Measurements from ENCODE around the gene OSM.

Gene OSM

GRCh38 chr22:30246814-30247376 lies 19.8 kb downstream of the OSM start:
- Histone ChIP-seq H3K36me3 (ENCODE audit: control insufficient read depth in 4 of 4, insufficient read depth in 4 of 4, low read length in 3 of 4) (no peaks in the 10 kb centered on the region), H3K4me1 (ENCODE audit: control extremely low read depth in 1 of 4, control insufficient read depth in 4 of 4, insufficient read depth in 4 of 4, low read length in 3 of 4) (peaks cover 1 to 40% (median 34%) of the 10 kb centered on the region in 4 experiments), H3K27ac (ENCODE audit: insufficient read depth in 1 of 2, low read depth in 1 of 2, low read length in 2 of 2, poor library complexity in 1 of 2, severe bottlenecking in 2 of 2) (no peak overlapping the region), H3K9me3 (ENCODE audit: control extremely low read depth in 1 of 5, control insufficient read depth in 4 of 5, insufficient read depth in 2 of 5, low read depth in 1 of 5, low read length in 4 of 5) (no peaks in the 10 kb centered on the region), H3K4me3 (ENCODE audit: control insufficient read depth in 1 of 7, extremely low read depth in 1 of 7, insufficient read depth in 4 of 7, low read depth in 2 of 7, low read length in 6 of 7) (peak overlapping the region in 5 of 7 experiments; percentile 2 to 71 (median 59)), H3K27me3 (replicated peaks in 2 of 5; ENCODE audit: control insufficient read depth in 4 of 5, insufficient read depth in 5 of 5, low read length in 4 of 5) (peaks cover 0 to 33% (median 4%) of the 10 kb centered on the region in 5 experiments)
- POLR2A ChIA-PET: interaction anchor here (0.6 kb wide), 2 partner anchors 16 to 22 kb away, joined by 3 read pairs; no protein-coding TSS in a partner anchor
- WGBS (ENCODE audit: insufficient coverage): 13% methylated on average over 15 of the region's 15 CpGs
- CTCF ChIA-PET: no interaction called here
- DNase-seq: no peak

GRCh38 chr22:30245985-30246813 lies 20.5 kb downstream of the OSM start, which contains the start of gene LIF:
Gene LIF (minus strand): TSS chr22:30246759. CDS start chr22:30246695, 64 bp downstream.
- CTCF ChIA-PET: no interaction called here
- no peaks in the 10 kb centered on the region for H3K36me3 ChIP-seq (ENCODE audit: control insufficient read depth in 4 of 4, insufficient read depth in 4 of 4, low read length in 3 of 4)
- H3K4me3 ChIP-seq (ENCODE audit: control insufficient read depth in 1 of 7, extremely low read depth in 1 of 7, insufficient read depth in 4 of 7, low read depth in 2 of 7, low read length in 6 of 7): peak within 1 kb of the TSS in 6 of 7 experiments; percentile 25 to 71 (median 54)
- H3K9me3 ChIP-seq (ENCODE audit: control extremely low read depth in 1 of 5, control insufficient read depth in 4 of 5, insufficient read depth in 2 of 5, low read depth in 1 of 5, low read length in 4 of 5): no peaks in the 10 kb centered on the region
- peaks cover 1 to 39% (median 34%) of the 10 kb centered on the region in 4 experiments for H3K4me1 ChIP-seq (ENCODE audit: control extremely low read depth in 1 of 4, control insufficient read depth in 4 of 4, insufficient read depth in 4 of 4, low read length in 3 of 4)
- POLR2A ChIA-PET: interaction anchor here (0.6 to 0.7 kb wide), 2 partner anchors 21 to 65 kb away, joined by 3 read pairs; no protein-coding TSS in a partner anchor
- peak; percentile 42 to 77 (median 66) for DNase-seq
- peaks cover 0 to 33% (median 4%) of the 10 kb centered on the region in 5 experiments for H3K27me3 ChIP-seq (replicated peaks in 2 of 5; ENCODE audit: control insufficient read depth in 4 of 5, insufficient read depth in 5 of 5, low read length in 4 of 5)
- WGBS (ENCODE audit: insufficient coverage): 5% methylated on average over 44 of the region's 64 CpGs
- no peak within 1 kb of the TSS for H3K27ac ChIP-seq (ENCODE audit: insufficient read depth in 1 of 2, low read depth in 1 of 2, low read length in 2 of 2, poor library complexity in 1 of 2, severe bottlenecking in 2 of 2)

- peaks cover 0 to 33% (median 4%) of the 10 kb centered on the region in 5 experiments for H3K27me3 ChIP-seq (replicated peaks in 2 of 5; ENCODE audit: control insufficient read depth in 4 of 5, insufficient read depth in 5 of 5, low read length in 4 of 5)
- no peak overlapping the region for H3K27ac ChIP-seq (ENCODE audit: insufficient read depth in 1 of 2, low read depth in 1 of 2, low read length in 2 of 2, poor library complexity in 1 of 2, severe bottlenecking in 2 of 2)
- DNase-seq: no peak
- CTCF ChIA-PET: interaction anchor here (1.8 kb wide), 1 partner anchor 10 kb away, joined by 4 read pairs; no protein-coding TSS in a partner anchor
- H3K36me3 ChIP-seq (ENCODE audit: control insufficient read depth in 4 of 4, insufficient read depth in 4 of 4, low read length in 3 of 4): no peaks in the 10 kb centered on the region
- WGBS (ENCODE audit: insufficient coverage): 48% methylated on average over 5 of the region's 15 CpGs
- POLR2A ChIA-PET: interaction anchor here (0.7 kb wide), 1 partner anchor 64 kb away, joined by 3 read pairs; no protein-coding TSS in a partner anchor
- H3K9me3 ChIP-seq (ENCODE audit: control extremely low read depth in 1 of 5, control insufficient read depth in 4 of 5, insufficient read depth in 2 of 5, low read depth in 1 of 5, low read length in 4 of 5): no peaks in the 10 kb centered on the region
- H3K4me3 ChIP-seq (ENCODE audit: control insufficient read depth in 1 of 7, extremely low read depth in 1 of 7, insufficient read depth in 4 of 7, low read depth in 2 of 7, low read length in 6 of 7): peak overlapping the region in 4 of 7 experiments; percentile 50 to 71 (median 62)
- H3K4me1 ChIP-seq (ENCODE audit: control extremely low read depth in 1 of 4, control insufficient read depth in 4 of 4, insufficient read depth in 4 of 4, low read length in 3 of 4): peaks cover 1 to 39% (median 34%) of the 10 kb centered on the region in 4 experiments
Observed at GRCh38 chr22:30245181-30245984, 21.3 kb downstream of the OSM start.

- ChIA-PET POLR2A (no interaction called here), CTCF (interaction anchor here (1.8 kb wide), 1 partner anchor 11 kb away, joined by 4 read pairs; no protein-coding TSS in a partner anchor)
- H3K4me3 ChIP-seq (ENCODE audit: control insufficient read depth in 1 of 7, extremely low read depth in 1 of 7, insufficient read depth in 4 of 7, low read depth in 2 of 7, low read length in 6 of 7): peak overlapping the region in 1 of 7 experiments; percentile 59
- no peaks in the 10 kb centered on the region for H3K36me3 ChIP-seq (ENCODE audit: control insufficient read depth in 4 of 4, insufficient read depth in 4 of 4, low read length in 3 of 4)
- H3K4me1 ChIP-seq (ENCODE audit: control extremely low read depth in 1 of 4, control insufficient read depth in 4 of 4, insufficient read depth in 4 of 4, low read length in 3 of 4): peaks cover 1 to 39% (median 34%) of the 10 kb centered on the region in 4 experiments
- 100% methylated on average over 4 of the region's 5 CpGs for WGBS (ENCODE audit: insufficient coverage)
- no peaks in the 10 kb centered on the region for H3K9me3 ChIP-seq (ENCODE audit: control extremely low read depth in 1 of 5, control insufficient read depth in 4 of 5, insufficient read depth in 2 of 5, low read depth in 1 of 5, low read length in 4 of 5)
- no peak overlapping the region for H3K27ac ChIP-seq (ENCODE audit: insufficient read depth in 1 of 2, low read depth in 1 of 2, low read length in 2 of 2, poor library complexity in 1 of 2, severe bottlenecking in 2 of 2)
- no peak for DNase-seq
- H3K27me3 ChIP-seq (replicated peaks in 2 of 5; ENCODE audit: control insufficient read depth in 4 of 5, insufficient read depth in 5 of 5, low read length in 4 of 5): peaks cover 0 to 33% (median 4%) of the 10 kb centered on the region in 5 experiments
Observed at GRCh38 chr22:30244641-30245040, 22.0 kb downstream of the OSM start.

- ChIA-PET CTCF (interaction anchor here (1.8 kb wide), 1 partner anchor 11 kb away, joined by 4 read pairs; no protein-coding TSS in a partner anchor), POLR2A (no interaction called here)
- peak overlapping the region in 1 of 7 experiments; percentile 59 for H3K4me3 ChIP-seq (ENCODE audit: control insufficient read depth in 1 of 7, extremely low read depth in 1 of 7, insufficient read depth in 4 of 7, low read depth in 2 of 7, low read length in 6 of 7)
- DNase-seq: no peak
- H3K36me3 ChIP-seq (ENCODE audit: control insufficient read depth in 4 of 4, insufficient read depth in 4 of 4, low read length in 3 of 4): no peaks in the 10 kb centered on the region
- H3K4me1 ChIP-seq (ENCODE audit: control extremely low read depth in 1 of 4, control insufficient read depth in 4 of 4, insufficient read depth in 4 of 4, low read length in 3 of 4): peaks cover 1 to 36% (median 34%) of the 10 kb centered on the region in 4 experiments
- 96% methylated on average over 10 of the region's 10 CpGs for WGBS (ENCODE audit: insufficient coverage)
- peaks cover 0 to 33% (median 4%) of the 10 kb centered on the region in 5 experiments for H3K27me3 ChIP-seq (replicated peaks in 2 of 5; ENCODE audit: control insufficient read depth in 4 of 5, insufficient read depth in 5 of 5, low read length in 4 of 5)
- H3K27ac ChIP-seq (ENCODE audit: insufficient read depth in 1 of 2, low read depth in 1 of 2, low read length in 2 of 2, poor library complexity in 1 of 2, severe bottlenecking in 2 of 2): no peak overlapping the region
- no peaks in the 10 kb centered on the region for H3K9me3 ChIP-seq (ENCODE audit: control extremely low read depth in 1 of 5, control insufficient read depth in 4 of 5, insufficient read depth in 2 of 5, low read depth in 1 of 5, low read length in 4 of 5)
Observed at GRCh38 chr22:30244066-30244465, 22.6 kb downstream of the OSM start.

- WGBS (ENCODE audit: insufficient coverage): 96% methylated on average over 22 of the region's 22 CpGs
- Histone ChIP-seq H3K27me3 (replicated peaks in 2 of 5; ENCODE audit: control insufficient read depth in 4 of 5, insufficient read depth in 5 of 5, low read length in 4 of 5) (peaks cover 0 to 33% (median 4%) of the 10 kb centered on the region in 5 experiments), H3K4me1 (ENCODE audit: control extremely low read depth in 1 of 4, control insufficient read depth in 4 of 4, insufficient read depth in 4 of 4, low read length in 3 of 4) (peaks cover 1 to 32% (median 31%) of the 10 kb centered on the region in 4 experiments), H3K36me3 (ENCODE audit: control insufficient read depth in 4 of 4, insufficient read depth in 4 of 4, low read length in 3 of 4) (no peaks in the 10 kb centered on the region), H3K4me3 (ENCODE audit: control insufficient read depth in 1 of 7, extremely low read depth in 1 of 7, insufficient read depth in 4 of 7, low read depth in 2 of 7, low read length in 6 of 7) (no peak overlapping the region), H3K27ac (ENCODE audit: insufficient read depth in 1 of 2, low read depth in 1 of 2, low read length in 2 of 2, poor library complexity in 1 of 2, severe bottlenecking in 2 of 2) (no peak overlapping the region), H3K9me3 (ENCODE audit: control extremely low read depth in 1 of 5, control insufficient read depth in 4 of 5, insufficient read depth in 2 of 5, low read depth in 1 of 5, low read length in 4 of 5) (no peaks in the 10 kb centered on the region)
- CTCF ChIA-PET: interaction anchor here (0.5 to 1.8 kb wide), 2 partner anchors 12 to 385 kb away, joined by 4 read pairs; no protein-coding TSS in a partner anchor
- POLR2A ChIA-PET: no interaction called here
- DNase-seq: no peak
Observed at GRCh38 chr22:30243661-30244060, 23.0 kb downstream of the OSM start.

Data from common myeloid progenitor, CD34-positive (primary cell).